NCI-H1092 treated with DMSO at 0.1 percent for 48 hours (cell line): ENCODE measurements around the gene ZNF774.
"Not testable (repeated sequence)": the region's sequence is repeated elsewhere in the genome, so short reads cannot be mapped to it uniquely, and the experiment has no call there.

ENCODE experiments used
- DNase-seq: peaks from one replicate; lab custom pipeline; 2025; lab: John Stamatoyannopoulos, UW

ZNF774 gene

GRCh38 chr15:90345857-90346256 is 6.2 kb upstream of the ZNF774 start:
- no peak for DNase-seq

- DNase-seq: not testable (repeated sequence)
Measured at GRCh38 chr15:90347431-90348065, 4.5 kb upstream of the ZNF774 start.

- no peak for DNase-seq
Measured at GRCh38 chr15:90348456-90348855, 3.6 kb upstream of the ZNF774 start.

- DNase-seq: no peak
Measured at GRCh38 chr15:90349072-90349471, 3.0 kb upstream of the ZNF774 start.

GRCh38 chr15:90349821-90350220 is 2.3 kb upstream of the ZNF774 start:
- DNase-seq: no peak

GRCh38 chr15:90351479-90352106 is 491 bp upstream of the ZNF774 start:
- DNase-seq: peak; percentile 59

GRCh38 chr15:90354986-90355385 is 2.9 kb downstream of the ZNF774 start:
- no peak for DNase-seq

GRCh38 chr15:90358124-90359033 is 6.3 kb downstream of the ZNF774 start:
- no peak for DNase-seq

GRCh38 chr15:90360746-90361145 is 8.7 kb downstream of the ZNF774 start:
- no peak for DNase-seq

- DNase-seq: no peak
Measured at GRCh38 chr15:90362936-90363212, 10.8 kb downstream of the ZNF774 start.

GRCh38 chr15:90364251-90364650 is 12.2 kb downstream of the ZNF774 start:
- DNase-seq: no peak

- DNase-seq: no peak
Measured at GRCh38 chr15:90365414-90366055, 13.5 kb downstream of the ZNF774 start.

GRCh38 chr15:90367576-90367975 is 15.5 kb downstream of the ZNF774 start:
- no peak for DNase-seq

- no peak for DNase-seq
Measured at GRCh38 chr15:90375071-90375470, 23.0 kb downstream of the ZNF774 start.

- no peak for DNase-seq
Measured at GRCh38 chr15:90376789-90377188, 24.7 kb downstream of the ZNF774 start.

GRCh38 chr15:90379263-90379662 is 27.2 kb downstream of the ZNF774 start:
- no peak for DNase-seq

- no peak for DNase-seq
Measured at GRCh38 chr15:90381515-90381914, 29.4 kb downstream of the ZNF774 start.

GRCh38 chr15:90382320-90382719 is 30.2 kb downstream of the ZNF774 start:
- DNase-seq: no peak

GRCh38 chr15:90386221-90386620 is 34.1 kb downstream of the ZNF774 start:
- DNase-seq: no peak

- DNase-seq: peak; percentile 87
Measured at GRCh38 chr15:90387534-90388461, 35.7 kb downstream of the ZNF774 start, which contains the start of gene IQGAP1. TSS of gene IQGAP1 (plus strand) at chr15:90388242. CDS start at chr15:90388342, 100 bp downstream.
